Upper lobe of left lung (tissue), 4 donors: Measurements from ENCODE around the gene ATP5F1B.

Experiments used
- POLR2AphosphoS5 ChIP-seq, 2 donors: sonication (generic); formaldehyde crosslinking; IDR thresholded peaks; one replicate each; pipeline ENCODE4 v1.5.1; 2017; ENCODE audit warnings: antibody characterized with exemption in 2 of 2
- TF ChIP-seq, protein P1 (sequence below), 6 experiments: fragments of 450-650 bp in 4 of 6; fragments of 200-600 bp in 2 of 6; sonication (generic) in 2 of 6; IDR thresholded peaks; one replicate each; pipeline ENCODE4 v1.5.1; 2016 to 2019; ENCODE audit warnings: antibody characterized with exemption in 6 of 6

DNA sequence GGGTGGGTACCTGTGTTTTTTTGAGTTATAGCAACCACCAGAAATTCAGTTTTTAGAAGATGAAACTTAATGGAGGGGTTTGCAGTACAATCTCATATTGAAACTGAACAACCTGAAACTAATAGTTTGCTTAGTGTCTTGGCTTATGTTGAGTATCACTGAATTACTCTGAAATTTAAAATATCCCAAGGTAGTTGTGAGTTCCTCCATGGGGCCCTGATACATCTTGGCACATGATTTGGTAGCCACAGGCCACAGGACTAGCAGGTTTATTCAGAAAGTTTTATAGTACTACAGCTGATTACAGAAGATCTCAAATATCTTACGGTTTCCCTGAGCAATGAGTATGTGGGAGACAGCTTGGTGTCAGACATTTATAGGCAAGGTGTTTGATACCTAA is 31.9 kb upstream of the ATP5F1B start:
- TF ChIP-seq, protein P1, sequence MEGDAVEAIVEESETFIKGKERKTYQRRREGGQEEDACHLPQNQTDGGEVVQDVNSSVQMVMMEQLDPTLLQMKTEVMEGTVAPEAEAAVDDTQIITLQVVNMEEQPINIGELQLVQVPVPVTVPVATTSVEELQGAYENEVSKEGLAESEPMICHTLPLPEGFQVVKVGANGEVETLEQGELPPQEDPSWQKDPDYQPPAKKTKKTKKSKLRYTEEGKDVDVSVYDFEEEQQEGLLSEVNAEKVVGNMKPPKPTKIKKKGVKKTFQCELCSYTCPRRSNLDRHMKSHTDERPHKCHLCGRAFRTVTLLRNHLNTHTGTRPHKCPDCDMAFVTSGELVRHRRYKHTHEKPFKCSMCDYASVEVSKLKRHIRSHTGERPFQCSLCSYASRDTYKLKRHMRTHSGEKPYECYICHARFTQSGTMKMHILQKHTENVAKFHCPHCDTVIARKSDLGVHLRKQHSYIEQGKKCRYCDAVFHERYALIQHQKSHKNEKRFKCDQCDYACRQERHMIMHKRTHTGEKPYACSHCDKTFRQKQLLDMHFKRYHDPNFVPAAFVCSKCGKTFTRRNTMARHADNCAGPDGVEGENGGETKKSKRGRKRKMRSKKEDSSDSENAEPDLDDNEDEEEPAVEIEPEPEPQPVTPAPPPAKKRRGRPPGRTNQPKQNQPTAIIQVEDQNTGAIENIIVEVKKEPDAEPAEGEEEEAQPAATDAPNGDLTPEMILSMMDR (IDR thresholded peaks at IDR 0.05) = no peak
- TF ChIP-seq POLR2AphosphoS5 (IDR thresholded peaks at IDR 0.05) = no peak
